Esophagus muscularis mucosa (tissue), 4 donors: ENCODE data around the gene TWSG1.

Experiments used
- EP300 ChIP-seq: sonication (generic); formaldehyde crosslinking; IDR thresholded peaks from one replicate; pipeline ENCODE4 v1.6.1; 2017; ENCODE audit warnings: antibody characterized with exemption
- POLR2A ChIP-seq: fragments of 450-650 bp; IDR thresholded peaks from one replicate; pipeline ENCODE4 v1.6.1; 2017; ENCODE audit warnings: antibody characterized with exemption, moderate library complexity, mild to moderate bottlenecking, low read depth
- TF ChIP-seq, protein P1 (sequence below), 3 experiments: fragments of 200-600 bp in 2 of 3; fragments of 450-650 bp in 1 of 3; sonication (generic) in 2 of 3; IDR thresholded peaks; one replicate each; pipeline ENCODE4 v1.5.1; 2017 to 2019; ENCODE audit warnings: antibody characterized with exemption in 3 of 3, mild to moderate bottlenecking in 2 of 3, moderate library complexity in 1 of 3

DNA sequence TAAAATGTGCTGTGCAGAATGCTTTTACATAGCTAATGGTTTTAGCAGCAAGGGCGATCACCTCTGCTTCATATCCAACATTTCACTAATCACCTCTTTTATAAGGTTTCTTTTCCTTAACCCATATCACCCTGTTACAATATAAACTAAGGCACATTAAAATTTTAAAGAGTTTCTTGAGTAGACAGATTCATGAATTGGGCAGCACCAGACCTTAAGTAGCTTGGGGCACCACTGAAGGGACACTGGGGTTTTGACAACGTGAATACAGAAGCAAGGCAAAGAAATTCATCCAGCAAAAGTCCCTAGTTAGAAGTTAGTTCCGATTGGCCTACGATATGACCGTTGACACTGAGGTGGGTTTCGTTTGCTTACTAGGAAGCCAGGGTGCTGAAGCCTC is 96.7 kb downstream of the TWSG1 start:
- TF ChIP-seq, protein P1, sequence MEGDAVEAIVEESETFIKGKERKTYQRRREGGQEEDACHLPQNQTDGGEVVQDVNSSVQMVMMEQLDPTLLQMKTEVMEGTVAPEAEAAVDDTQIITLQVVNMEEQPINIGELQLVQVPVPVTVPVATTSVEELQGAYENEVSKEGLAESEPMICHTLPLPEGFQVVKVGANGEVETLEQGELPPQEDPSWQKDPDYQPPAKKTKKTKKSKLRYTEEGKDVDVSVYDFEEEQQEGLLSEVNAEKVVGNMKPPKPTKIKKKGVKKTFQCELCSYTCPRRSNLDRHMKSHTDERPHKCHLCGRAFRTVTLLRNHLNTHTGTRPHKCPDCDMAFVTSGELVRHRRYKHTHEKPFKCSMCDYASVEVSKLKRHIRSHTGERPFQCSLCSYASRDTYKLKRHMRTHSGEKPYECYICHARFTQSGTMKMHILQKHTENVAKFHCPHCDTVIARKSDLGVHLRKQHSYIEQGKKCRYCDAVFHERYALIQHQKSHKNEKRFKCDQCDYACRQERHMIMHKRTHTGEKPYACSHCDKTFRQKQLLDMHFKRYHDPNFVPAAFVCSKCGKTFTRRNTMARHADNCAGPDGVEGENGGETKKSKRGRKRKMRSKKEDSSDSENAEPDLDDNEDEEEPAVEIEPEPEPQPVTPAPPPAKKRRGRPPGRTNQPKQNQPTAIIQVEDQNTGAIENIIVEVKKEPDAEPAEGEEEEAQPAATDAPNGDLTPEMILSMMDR (IDR thresholded peaks at IDR 0.05): no peak
- no peak for TF ChIP-seq EP300
- TF ChIP-seq POLR2A: no peak
